Nephron progenitor cell (in vitro differentiated cells): Measurements from ENCODE around the gene SMURF2.

Source experiments
- DNase-seq: peaks from one replicate; pipeline ENCODE4 v3.0.0; 2021
- H3K27ac Mint-ChIP-seq: 2 replicates; pipeline ENCODE4 v1.8.0; 2021; ENCODE audit warnings: mild to moderate bottlenecking, moderate library complexity, mixed read lengths
- H3K27me3 Mint-ChIP-seq: 2 replicates; pipeline ENCODE4 v1.8.0; 2021; ENCODE audit warnings: mild to moderate bottlenecking, low read depth, mixed read lengths; ENCODE audit not compliant: poor library complexity
- H3K36me3 Mint-ChIP-seq: 2 replicates; pipeline ENCODE4 v1.8.0; 2021; ENCODE audit warnings: low read depth, mixed read lengths
- H3K4me1 Mint-ChIP-seq: 2 replicates; pipeline ENCODE4 v1.8.0; 2021; ENCODE audit warnings: mixed read lengths
- H3K4me3 Mint-ChIP-seq: 2 replicates; pipeline ENCODE4 v1.8.0; 2021; ENCODE audit warnings: mild to moderate bottlenecking, moderate library complexity, mixed read lengths
- H3K9me3 Mint-ChIP-seq: 2 replicates; pipeline ENCODE4 v1.8.0; 2021; ENCODE audit warnings: mild to moderate bottlenecking, moderate library complexity, mixed read lengths
- CTCF ChIP-seq: fragments of 200-600 bp; sonication (generic); IDR thresholded peaks from 2 replicates; pipeline ENCODE4 v1.5.0; 2021; ENCODE audit warnings: antibody characterized with exemption

SMURF2 gene

GRCh38 chr17:64519601-64520000 lies 142.5 kb downstream of the SMURF2 start:
- Mint-ChIP-seq H3K9me3 (no peaks in the 10 kb centered on the region), H3K27me3 (peaks cover 2% of the 10 kb centered on the region), H3K4me3 (no peak overlapping the region), H3K27ac (no peak overlapping the region), H3K36me3 (peaks cover 70% of the 10 kb centered on the region), H3K4me1 (no peaks in the 10 kb centered on the region)
- no peak for TF ChIP-seq CTCF
- no peak for DNase-seq

GRCh38 chr17:64515829-64516228 lies 146.3 kb downstream of the SMURF2 start:
- H3K4me1 Mint-ChIP-seq, result no peaks in the 10 kb centered on the region
- TF ChIP-seq CTCF, result no peak
- H3K36me3 Mint-ChIP-seq, result peaks cover 67% of the 10 kb centered on the region
- peaks cover 2% of the 10 kb centered on the region for H3K27me3 Mint-ChIP-seq
- no peaks in the 10 kb centered on the region for H3K9me3 Mint-ChIP-seq
- H3K4me3 Mint-ChIP-seq, result no peak overlapping the region
- H3K27ac Mint-ChIP-seq, result no peak overlapping the region
- no peak for DNase-seq

GRCh38 chr17:64515419-64515818 lies 146.7 kb downstream of the SMURF2 start:
- no peak for DNase-seq
- Mint-ChIP-seq H3K27ac (no peak overlapping the region), H3K27me3 (peaks cover 2% of the 10 kb centered on the region), H3K4me3 (no peak overlapping the region), H3K4me1 (peaks cover 1% of the 10 kb centered on the region), H3K36me3 (peaks cover 72% of the 10 kb centered on the region), H3K9me3 (no peaks in the 10 kb centered on the region)
- TF ChIP-seq CTCF, result no peak

GRCh38 chr17:64509179-64509578 lies 152.9 kb downstream of the SMURF2 start:
- H3K4me1 Mint-ChIP-seq, result peaks cover 38% of the 10 kb centered on the region
- H3K4me3 Mint-ChIP-seq, result peak overlapping the region; percentile 100
- H3K27me3 Mint-ChIP-seq, result peaks cover 7% of the 10 kb centered on the region
- DNase-seq, result no peak
- H3K9me3 Mint-ChIP-seq, result no peaks in the 10 kb centered on the region
- TF ChIP-seq CTCF, result no peak
- H3K27ac Mint-ChIP-seq, result peak overlapping the region; percentile 72
- peaks cover 56% of the 10 kb centered on the region for H3K36me3 Mint-ChIP-seq

GRCh38 chr17:64508683-64509082 lies 153.4 kb downstream of the SMURF2 start:
- TF ChIP-seq CTCF, result no peak
- peaks cover 7% of the 10 kb centered on the region for H3K27me3 Mint-ChIP-seq
- H3K27ac Mint-ChIP-seq, result peak overlapping the region; percentile 72
- no peak for DNase-seq
- H3K9me3 Mint-ChIP-seq, result no peaks in the 10 kb centered on the region
- peak overlapping the region; percentile 100 for H3K4me3 Mint-ChIP-seq
- peaks cover 56% of the 10 kb centered on the region for H3K36me3 Mint-ChIP-seq
- H3K4me1 Mint-ChIP-seq, result peaks cover 43% of the 10 kb centered on the region

GRCh38 chr17:64507413-64507782 lies 154.7 kb downstream of the SMURF2 start:
- peak; percentile 30 for DNase-seq
- peak; percentile 19 for TF ChIP-seq CTCF
- Mint-ChIP-seq H3K27ac (peak overlapping the region; percentile 100), H3K27me3 (peaks cover 7% of the 10 kb centered on the region), H3K36me3 (peaks cover 62% of the 10 kb centered on the region), H3K4me3 (peak overlapping the region; percentile 100), H3K9me3 (no peaks in the 10 kb centered on the region), H3K4me1 (peaks cover 55% of the 10 kb centered on the region)
